Muscle layer of colon (tissue), 2 donors: ENCODE measurements around the gene ZCCHC24.

Source experiments
- H3K27ac ChIP-seq: one replicate; pipeline ENCODE4 v1.7.0; 2013; ENCODE audit warnings: low read depth, mild to moderate bottlenecking, low read length, moderate library complexity
- H3K27me3 ChIP-seq, 2 donors: one replicate each; pipeline ENCODE4 v1.7.0; 2013; ENCODE audit warnings: low read length in 2 of 2, mild to moderate bottlenecking in 2 of 2; ENCODE audit not compliant: insufficient read depth in 2 of 2, control insufficient read depth in 1 of 2
- H3K36me3 ChIP-seq: one replicate; pipeline ENCODE4 v1.7.0; 2013; ENCODE audit warnings: mild to moderate bottlenecking, low read length; ENCODE audit not compliant: insufficient read depth
- H3K4me1 ChIP-seq: one replicate; pipeline ENCODE4 v1.7.0; 2013; ENCODE audit warnings: mild to moderate bottlenecking, low read length; ENCODE audit not compliant: insufficient read depth
- H3K4me3 ChIP-seq, 2 donors: one replicate each; pipeline ENCODE4 v1.7.0; 2013; ENCODE audit warnings: low read length in 2 of 2, low read depth in 1 of 2, mild to moderate bottlenecking in 1 of 2, moderate library complexity in 1 of 2
- H3K9ac ChIP-seq: one replicate; pipeline ENCODE4 v1.7.0; 2013; ENCODE audit warnings: low read length
- H3K9me3 ChIP-seq: one replicate; pipeline ENCODE4 v1.7.0; 2013; ENCODE audit warnings: mild to moderate bottlenecking, low read length
- donor health status: abdominal sarcoma.
- donor health status: Adenocarcinoma of cecum.

ZCCHC24 gene

DNA sequence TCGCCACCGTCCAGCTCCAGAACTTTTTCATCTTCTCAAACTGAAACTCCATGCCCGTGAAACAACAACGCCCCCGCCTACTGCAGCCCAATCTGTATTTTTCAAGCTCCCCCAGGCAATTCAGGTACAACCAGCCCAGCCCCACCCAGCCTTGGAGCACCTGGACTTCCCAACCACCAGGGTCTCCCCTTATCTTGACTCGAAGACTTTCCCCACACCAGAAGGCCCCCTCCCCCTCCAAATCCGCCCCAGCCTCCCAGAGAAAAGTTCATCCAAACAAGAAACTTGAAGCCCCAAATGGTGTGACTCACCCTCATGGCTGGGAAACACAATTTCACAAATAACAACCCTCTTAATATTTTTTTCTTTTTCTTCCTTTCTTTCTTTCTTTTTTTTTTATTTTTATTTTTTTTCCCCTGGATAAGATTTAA, 10.6 kb downstream of the ZCCHC24 start:
- Histone ChIP-seq H3K4me3 (no peak overlapping the region), H3K27me3 (no peaks in the 10 kb centered on the region), H3K9ac (peak overlapping the region; percentile 49), H3K36me3 (peaks cover 30% of the 10 kb centered on the region), H3K4me1 (peaks cover 100% of the 10 kb centered on the region), H3K27ac (peak overlapping the region; percentile 96), H3K9me3 (no peaks in the 10 kb centered on the region)

DNA sequence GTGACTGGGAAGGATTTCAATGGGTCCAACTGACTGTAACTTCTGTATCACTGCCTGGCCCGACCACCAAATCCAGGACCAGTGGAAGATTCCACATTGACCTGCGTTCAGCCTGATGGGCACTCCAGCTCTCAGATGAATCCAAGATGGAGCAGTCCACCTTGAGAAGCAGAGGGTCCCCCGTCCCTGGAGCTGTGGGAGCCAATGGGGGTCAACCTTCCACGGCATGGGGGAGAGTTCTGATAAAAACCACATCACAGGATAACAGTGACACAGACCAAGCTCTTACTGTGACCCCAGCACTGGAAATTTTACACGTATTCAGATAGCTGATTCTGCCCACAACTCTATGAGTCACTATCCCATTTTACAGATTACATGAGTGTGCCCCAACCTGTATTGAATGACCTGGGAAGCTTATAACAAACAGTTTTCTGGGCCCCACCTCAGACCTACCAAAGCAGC, 11.2 kb downstream of the ZCCHC24 start:
- Histone ChIP-seq H3K4me3 (peak overlapping the region in 1 of 2 donors; percentile 10), H3K36me3 (peaks cover 35% of the 10 kb centered on the region), H3K9ac (no peak overlapping the region), H3K27ac (peak overlapping the region; percentile 96), H3K9me3 (no peaks in the 10 kb centered on the region), H3K4me1 (peaks cover 96% of the 10 kb centered on the region), H3K27me3 (no peaks in the 10 kb centered on the region)

DNA sequence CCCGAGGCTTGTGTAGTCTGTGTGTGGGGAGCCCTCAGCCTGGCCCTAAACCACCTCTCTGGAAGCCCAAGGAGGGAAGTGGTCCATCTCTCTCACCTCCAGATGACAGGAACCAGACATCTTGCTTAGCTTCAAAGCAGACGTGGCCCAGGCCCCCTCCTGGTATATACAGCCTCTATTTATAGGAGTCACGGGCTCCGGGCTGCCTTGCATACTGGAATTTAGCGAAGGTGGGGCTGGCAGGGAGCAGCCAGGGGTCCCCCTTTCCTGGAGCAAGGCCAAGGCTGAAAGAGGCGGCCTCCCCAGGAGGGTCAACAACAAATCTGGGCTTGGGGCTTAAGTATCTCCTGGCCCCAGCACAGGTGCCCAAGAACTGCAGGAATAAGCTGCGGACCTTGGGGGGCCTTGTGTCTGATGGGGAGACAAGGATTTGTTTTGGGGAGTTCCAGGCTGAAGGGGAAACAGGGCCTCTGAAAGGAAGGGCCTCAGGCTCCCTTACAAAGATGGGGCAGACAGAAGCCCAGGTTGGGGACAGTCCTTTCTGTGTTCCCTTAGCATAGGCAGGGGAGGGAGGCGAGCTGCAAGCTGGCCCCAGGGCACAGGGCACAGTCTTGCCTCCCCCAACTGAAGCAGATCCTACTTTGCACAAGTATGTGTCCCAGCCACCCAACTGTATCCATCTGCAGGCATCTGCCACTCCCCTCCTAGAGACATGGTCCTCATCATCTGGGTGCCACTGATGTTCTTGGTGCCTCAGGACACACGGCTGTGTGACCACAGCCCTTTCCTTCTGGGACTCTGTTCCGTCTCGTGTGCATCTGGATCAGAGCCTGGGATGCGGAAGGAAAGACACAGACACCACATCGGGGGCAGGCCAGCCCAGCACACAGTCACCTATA, 11.9 kb downstream of the ZCCHC24 start:
- Histone ChIP-seq H3K4me1 (peaks cover 90% of the 10 kb centered on the region), H3K27ac (peak overlapping the region; percentile 96), H3K27me3 (no peaks in the 10 kb centered on the region), H3K36me3 (peaks cover 39% of the 10 kb centered on the region), H3K9me3 (no peaks in the 10 kb centered on the region), H3K9ac (peak overlapping the region; percentile 6), H3K4me3 (peak overlapping the region in 1 of 2 donors; percentile 10)

- Histone ChIP-seq H3K27me3 (no peaks in the 10 kb centered on the region), H3K27ac (peak overlapping the region; percentile 96), H3K36me3 (peaks cover 33% of the 10 kb centered on the region), H3K9ac (no peak overlapping the region), H3K4me1 (peaks cover 75% of the 10 kb centered on the region), H3K9me3 (no peaks in the 10 kb centered on the region), H3K4me3 (no peak overlapping the region)
Observed at GRCh38 chr10:79431891-79432831, 13.3 kb downstream of the ZCCHC24 start.

GRCh38 chr10:79431428-79431827, 14.0 kb downstream of the ZCCHC24 start:
- Histone ChIP-seq H3K9ac (no peak overlapping the region), H3K9me3 (no peaks in the 10 kb centered on the region), H3K36me3 (peaks cover 33% of the 10 kb centered on the region), H3K27me3 (no peaks in the 10 kb centered on the region), H3K27ac (peak overlapping the region; percentile 61), H3K4me3 (no peak overlapping the region), H3K4me1 (peaks cover 68% of the 10 kb centered on the region)

GRCh38 chr10:79430936-79431335, 14.5 kb downstream of the ZCCHC24 start:
- Histone ChIP-seq H3K4me1 (peaks cover 68% of the 10 kb centered on the region), H3K9me3 (no peaks in the 10 kb centered on the region), H3K9ac (no peak overlapping the region), H3K4me3 (no peak overlapping the region), H3K36me3 (peaks cover 38% of the 10 kb centered on the region), H3K27ac (peak overlapping the region; percentile 61), H3K27me3 (no peaks in the 10 kb centered on the region)

- no peaks in the 10 kb centered on the region for H3K9me3 ChIP-seq
- H3K9ac ChIP-seq = no peak overlapping the region
- H3K36me3 ChIP-seq = peaks cover 43% of the 10 kb centered on the region
- peaks cover 68% of the 10 kb centered on the region for H3K4me1 ChIP-seq
- no peaks in the 10 kb centered on the region for H3K27me3 ChIP-seq
- H3K27ac ChIP-seq = peak overlapping the region; percentile 61
- no peak overlapping the region for H3K4me3 ChIP-seq
Observed at GRCh38 chr10:79430325-79430905, 15.0 kb downstream of the ZCCHC24 start.

GRCh38 chr10:79429751-79430150, 15.7 kb downstream of the ZCCHC24 start:
- H3K9ac ChIP-seq = no peak overlapping the region
- peaks cover 68% of the 10 kb centered on the region for H3K4me1 ChIP-seq
- H3K4me3 ChIP-seq = no peak overlapping the region
- H3K27ac ChIP-seq = peak overlapping the region; percentile 43
- H3K9me3 ChIP-seq = no peaks in the 10 kb centered on the region
- H3K27me3 ChIP-seq = no peaks in the 10 kb centered on the region
- peaks cover 49% of the 10 kb centered on the region for H3K36me3 ChIP-seq

DNA sequence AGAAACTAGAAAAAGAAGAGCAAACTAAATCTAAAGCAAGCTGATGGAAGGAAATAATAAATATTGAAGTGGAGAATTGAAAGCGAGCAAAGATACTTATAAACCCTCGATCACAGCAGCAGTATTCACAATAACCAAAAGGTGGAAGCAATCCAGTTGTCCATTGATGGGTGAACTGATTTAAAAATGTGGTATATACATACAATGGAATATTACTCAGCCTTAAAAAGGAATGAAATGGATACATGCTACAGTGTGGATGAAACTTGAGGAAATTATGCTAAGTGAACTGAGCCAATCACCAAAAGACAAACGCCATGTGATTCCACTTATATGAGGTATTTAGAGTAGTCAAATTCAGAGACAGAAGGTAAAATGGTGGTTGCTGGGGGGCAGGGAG, 17.5 kb downstream of the ZCCHC24 start:
- no peak overlapping the region for H3K27ac ChIP-seq
- H3K9me3 ChIP-seq = no peaks in the 10 kb centered on the region
- no peaks in the 10 kb centered on the region for H3K27me3 ChIP-seq
- H3K9ac ChIP-seq = no peak overlapping the region
- H3K36me3 ChIP-seq = peaks cover 54% of the 10 kb centered on the region
- no peak overlapping the region for H3K4me3 ChIP-seq
- peaks cover 64% of the 10 kb centered on the region for H3K4me1 ChIP-seq

GRCh38 chr10:79425074-79425532, 20.3 kb downstream of the ZCCHC24 start:
- H3K9me3 ChIP-seq = no peaks in the 10 kb centered on the region
- H3K4me1 ChIP-seq = peaks cover 61% of the 10 kb centered on the region
- H3K4me3 ChIP-seq = no peak overlapping the region
- H3K36me3 ChIP-seq = peaks cover 33% of the 10 kb centered on the region
- peak overlapping the region; percentile 96 for H3K27ac ChIP-seq
- H3K27me3 ChIP-seq = no peaks in the 10 kb centered on the region
- H3K9ac ChIP-seq = peak overlapping the region; percentile 21
